Stomach (tissue), 9 donors: ENCODE results near the gene FNBP1. TPM values are rescaled to one million over a fixed set of nuclear protein-coding genes. Genes with fewer than 3 reads are reported as not detected.

Experiments used
- DNase-seq, 2 donors: peaks; one replicate each; pipeline versions ENCODE4 v3.0.0 to v3.0.0-alpha.2; 2013 to 2019
- H3K27ac ChIP-seq, 5 donors: fragments of 200-600 bp in 4 of 5; sonication (generic) in 4 of 5; one replicate each; pipeline ENCODE4 v1.5.1; 2013 to 2019; ENCODE audit warnings: mild to moderate bottlenecking in 1 of 5, moderate library complexity in 1 of 5
- H3K27me3 ChIP-seq, 3 donors: fragments of 200-600 bp; sonication (generic); one replicate each; pipeline ENCODE4 v1.5.1; 2017 to 2019; ENCODE audit warnings: mixed run types in 1 of 3
- H3K36me3 ChIP-seq, 4 donors: fragments of 200-600 bp; sonication (generic); 1 replicate in 3 of 4; 2 replicates in 1 of 4; pipeline ENCODE4 v1.5.1; 2016 to 2019
- H3K4me1 ChIP-seq, 4 donors: fragments of 200-600 bp; sonication (generic); one replicate each; pipeline ENCODE4 v1.5.1; 2016 to 2019
- H3K4me3 ChIP-seq, 4 donors: fragments of 200-600 bp; sonication (generic) in 3 of 4; one replicate each; pipeline ENCODE4 v1.5.1; 2016 to 2019; ENCODE audit warnings: mild to moderate bottlenecking in 1 of 4
- H3K9me3 ChIP-seq, 4 donors: fragments of 200-600 bp; sonication (generic); one replicate each; pipeline ENCODE4 v1.5.1; 2016 to 2019
- CTCF ChIP-seq, 7 experiments: fragments of 450-650 bp in 4 of 7; fragments of 200-600 bp in 3 of 7; sonication (generic) in 3 of 7; IDR thresholded peaks; one replicate each; pipeline ENCODE4 v1.5.1; 2016 to 2019; ENCODE audit warnings: antibody characterized with exemption in 7 of 7, control low read depth in 2 of 7, mild to moderate bottlenecking in 1 of 7
- EP300 ChIP-seq: sonication (generic); formaldehyde crosslinking; IDR thresholded peaks from one replicate; pipeline ENCODE4 v1.6.1; 2017; ENCODE audit warnings: antibody characterized with exemption
- POLR2A ChIP-seq, 4 donors: fragments of 450-650 bp; IDR thresholded peaks; one replicate each; pipeline ENCODE4 v1.6.1; 2016; ENCODE audit warnings: antibody characterized with exemption in 4 of 4, control low read depth in 2 of 4, mild to moderate bottlenecking in 1 of 4, moderate library complexity in 1 of 4
- POLR2AphosphoS5 ChIP-seq, 3 donors: sonication (generic); formaldehyde crosslinking; IDR thresholded peaks; one replicate each; pipeline ENCODE4 v1.6.1; 2016; ENCODE audit warnings: antibody characterized with exemption in 3 of 3
- WGBS, 5 donors: extraction: QIAGEN DNeasy Blood & Tissue Kit in 3 of 5; methylation state at CpG; one replicate each; pipeline versions ENCODE4 v1.1.5 to v1.1.7; 2013 to 2018; 5-methylcytosine and 5-hydroxymethylcytosine counted together
- intact Hi-C: fragments of 100-400 bp; cut with DNase I; formaldehyde crosslinking; loops from one replicate; pipeline ENCODE4 v1.15.1; 2023; ENCODE audit warnings: low total_unique reads
- polyA plus RNA-seq, 3 donors: library from polyadenylated mRNA; stranded (reverse); fragments of 200-250 nt; gene quantifications; one replicate each; pipeline ENCODE4 v1.2.3, GENCODE V29; 2013
- total RNA-seq, 5 donors: library from RNA; depleted of rRNA; stranded (reverse); fragments of >200 nt; gene quantifications; one replicate each; pipeline versions ENCODE4 v1.1.0 to v1.2.3, GENCODE V29; 2014 to 2016
- donor health status: healthy with polysubstance abuse.
- donor health status: Bipolar disorder and iron deficiency.
- donor health status: healthy.

The FNBP1 gene
- total and polyA plus RNA-seq, 8 donors = 9.0 to 129 (median 57.3) TPM

DNA sequence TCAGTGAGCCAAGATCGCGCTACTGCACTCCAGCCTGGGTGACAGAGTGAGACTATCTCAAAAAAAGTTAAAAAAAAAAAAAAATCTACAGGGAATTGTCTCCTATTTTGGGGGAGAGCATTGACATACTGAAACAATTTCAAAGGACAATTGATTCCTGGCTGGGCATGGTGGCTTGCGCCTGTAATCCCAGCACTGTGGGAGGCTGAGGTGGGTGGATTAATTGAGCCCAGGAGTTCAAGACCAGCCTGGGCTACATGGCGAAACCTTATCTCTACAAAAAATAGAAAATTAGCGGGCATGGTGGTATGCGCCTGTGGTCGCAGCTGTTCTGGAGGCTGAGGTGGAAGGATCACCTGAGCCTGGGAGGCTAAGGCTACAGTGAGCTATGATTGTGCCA lies 41.3 kb upstream of the FNBP1 start:
- Histone ChIP-seq H3K36me3 (peaks cover 47 to 98% (median 97%) of the 10 kb centered on the region in 4 donors), H3K4me3 (no peak overlapping the region), H3K27ac (no peak overlapping the region), H3K9me3 (no peaks in the 10 kb centered on the region), H3K27me3 (no peaks in the 10 kb centered on the region), H3K4me1 (no peaks in the 10 kb centered on the region)
- intact Hi-C loops = no loop called here
- TF ChIP-seq POLR2AphosphoS5 (IDR thresholded peaks at IDR 0.05) (no peak), EP300 (no peak), POLR2A (IDR thresholded peaks at IDR 0.05) (no peak), CTCF (IDR thresholded peaks at IDR 0.05) (no peak)
- no peak for DNase-seq
- 92 to 99% (median 96%) methylated on average over 7 of the region's 7 CpGs for WGBS, 5 donors

DNA sequence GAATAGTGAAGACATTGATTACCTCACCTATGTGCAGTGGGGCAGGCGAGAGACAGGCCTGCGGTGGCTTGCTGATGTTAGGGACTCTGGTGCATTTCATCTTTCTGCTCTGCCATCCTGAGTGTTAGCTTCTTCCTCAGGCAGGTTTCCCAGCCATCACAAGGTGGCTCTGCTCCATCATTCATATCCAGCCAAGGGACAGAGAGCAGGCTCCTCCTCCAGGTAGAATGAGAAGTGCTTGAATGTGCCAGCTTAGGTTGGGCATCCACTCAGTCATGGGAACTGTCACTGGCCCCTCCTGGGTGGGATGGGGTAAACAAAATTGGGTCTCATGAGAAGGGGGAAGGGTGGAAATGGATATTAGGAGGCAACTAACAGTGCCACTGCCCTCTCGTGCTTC lies 35.6 kb upstream of the FNBP1 start:
- no peak for DNase-seq
- Histone ChIP-seq H3K27ac (no peak overlapping the region), H3K27me3 (no peaks in the 10 kb centered on the region), H3K36me3 (peaks cover 55 to 83% (median 79%) of the 10 kb centered on the region in 4 donors), H3K4me1 (peaks cover 7 to 21% (median 13%) of the 10 kb centered on the region in 4 donors), H3K4me3 (no peak overlapping the region), H3K9me3 (no peaks in the 10 kb centered on the region)
- no peak for TF ChIP-seq POLR2A (IDR thresholded peaks at IDR 0.05)
- TF ChIP-seq CTCF (IDR thresholded peaks at IDR 0.05) = no peak
- TF ChIP-seq POLR2AphosphoS5 (IDR thresholded peaks at IDR 0.05) = no peak
- no peak for TF ChIP-seq EP300
- intact Hi-C loops = no loop called here
- WGBS, 5 donors = 93 to 97% (median 95%) methylated on average over 3 of the region's 3 CpGs

- Histone ChIP-seq H3K27ac (peak overlapping the region in 3 of 5 donors; percentile 48 to 75 (median 63)), H3K27me3 (no peaks in the 10 kb centered on the region), H3K4me1 (peaks cover 18 to 48% (median 29%) of the 10 kb centered on the region in 4 donors), H3K9me3 (no peaks in the 10 kb centered on the region), H3K4me3 (no peak overlapping the region), H3K36me3 (peaks cover 24 to 31% (median 29%) of the 10 kb centered on the region in 4 donors)
- intact Hi-C loops = no loop called here
- TF ChIP-seq POLR2AphosphoS5 (IDR thresholded peaks at IDR 0.05) = no peak
- TF ChIP-seq POLR2A (IDR thresholded peaks at IDR 0.05) = no peak
- TF ChIP-seq CTCF (IDR thresholded peaks at IDR 0.05) = no peak
- TF ChIP-seq EP300 = no peak
- 20 to 39% (median 30%) methylated on average over 2 of the region's 2 CpGs for WGBS, 5 donors
- DNase-seq = peak in 1 of 2 donors; percentile 76
Measured at GRCh38 chr9:130073373-130073772, 30.4 kb upstream of the FNBP1 start.

DNA sequence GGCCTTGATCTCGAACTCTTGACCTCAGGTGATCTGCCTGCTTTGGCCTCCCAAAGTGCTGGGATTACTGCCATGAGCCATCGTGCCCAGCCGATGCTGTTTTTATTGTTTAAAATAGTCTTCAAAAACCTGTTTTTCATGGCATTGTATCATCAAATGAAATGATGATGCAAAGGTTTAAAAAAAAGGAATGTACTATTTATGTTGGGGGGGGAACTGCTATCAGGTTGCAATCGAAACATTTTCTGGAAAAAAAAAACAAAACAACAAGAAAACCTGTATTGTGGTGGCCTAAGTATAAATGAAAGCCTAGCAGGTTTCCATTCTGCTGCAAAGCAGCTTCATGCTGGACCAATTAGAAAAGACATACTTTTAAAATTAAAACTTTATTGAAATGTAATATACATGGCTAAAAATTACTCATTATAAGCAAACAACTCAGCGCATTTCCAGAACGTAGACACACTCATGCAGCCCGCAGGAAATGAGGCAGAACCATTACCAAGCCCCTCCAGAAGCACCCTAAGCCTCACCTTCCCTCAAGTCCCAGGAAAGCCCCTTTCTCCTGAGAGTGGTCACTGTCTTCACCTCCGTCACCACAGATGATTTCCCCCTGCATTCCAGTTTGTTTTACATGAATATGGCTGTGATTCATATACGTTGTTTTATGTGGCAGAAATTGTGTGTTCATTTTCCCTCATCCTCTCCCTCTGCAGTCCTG lies 29.7 kb upstream of the FNBP1 start:
- Histone ChIP-seq H3K27ac (peak overlapping the region in 2 of 5 donors; percentile 63 to 75), H3K27me3 (no peaks in the 10 kb centered on the region), H3K36me3 (peaks cover 18 to 24% (median 22%) of the 10 kb centered on the region in 4 donors), H3K9me3 (no peaks in the 10 kb centered on the region), H3K4me1 (peaks cover 18 to 55% (median 29%) of the 10 kb centered on the region in 4 donors), H3K4me3 (no peak overlapping the region)
- DNase-seq = no peak
- WGBS, 5 donors = 72 to 79% (median 77%) methylated on average over 9 of the region's 9 CpGs
- intact Hi-C loops = no loop called here
- TF ChIP-seq CTCF (IDR thresholded peaks at IDR 0.05) (no peak), POLR2A (IDR thresholded peaks at IDR 0.05) (no peak), POLR2AphosphoS5 (IDR thresholded peaks at IDR 0.05) (no peak), EP300 (no peak)
